Subcutaneous abdominal adipose tissue (tissue), 5 donors: ENCODE data around the gene AGR2.
"Not testable (repeated sequence)": the region's sequence is repeated elsewhere in the genome, so short reads cannot be mapped to it uniquely, and the experiment has no call there.

Experiments
- H3K27ac ChIP-seq: one replicate; pipeline ENCODE4 v1.7.0; 2013; ENCODE audit warnings: low read depth, mild to moderate bottlenecking, inconsistent platforms, low read length, moderate library complexity
- H3K27me3 ChIP-seq, 5 donors: one replicate each; pipeline ENCODE4 v1.7.0; 2013; ENCODE audit warnings: low read length in 5 of 5, inconsistent platforms in 1 of 5; ENCODE audit not compliant: control insufficient read depth in 5 of 5, insufficient read depth in 4 of 5
- H3K36me3 ChIP-seq, 5 donors: one replicate each; pipeline ENCODE4 v1.7.0; 2013; ENCODE audit warnings: low read length in 5 of 5; ENCODE audit not compliant: control insufficient read depth in 5 of 5, insufficient read depth in 5 of 5
- H3K4me1 ChIP-seq, 5 donors: one replicate each; pipeline ENCODE4 v1.7.0; 2013; ENCODE audit warnings: low read length in 5 of 5, mild to moderate bottlenecking in 3 of 5, moderate library complexity in 1 of 5; ENCODE audit not compliant: control insufficient read depth in 5 of 5, insufficient read depth in 5 of 5
- H3K4me3 ChIP-seq, 5 donors: one replicate each; pipeline ENCODE4 v1.7.0; 2013; ENCODE audit warnings: low read length in 5 of 5, low read depth in 1 of 5
- H3K9ac ChIP-seq, 5 donors: one replicate each; pipeline ENCODE4 v1.7.0; 2013; ENCODE audit warnings: low read length in 5 of 5, mild to moderate bottlenecking in 4 of 5, moderate library complexity in 3 of 5
- H3K9me3 ChIP-seq, 5 donors: one replicate each; pipeline ENCODE4 v1.7.0; 2013; ENCODE audit warnings: low read length in 5 of 5; ENCODE audit not compliant: control insufficient read depth in 5 of 5
- donor health status: healthy.
- donor health status: healthy.
- donor health status: healthy.
- donor health status: healthy.
- donor health status: healthy.

Gene AGR2

GRCh38 chr7:16779051-16779450 lies 25.7 kb downstream of the AGR2 start:
- no peak overlapping the region for H3K9ac ChIP-seq
- no peak overlapping the region for H3K4me3 ChIP-seq
- H3K36me3 ChIP-seq: peaks cover 0 to 14% (median 0%) of the 10 kb centered on the region in 5 donors
- H3K9me3 ChIP-seq: no peaks in the 10 kb centered on the region
- H3K27ac ChIP-seq: no peak overlapping the region
- no peaks in the 10 kb centered on the region for H3K4me1 ChIP-seq
- H3K27me3 ChIP-seq: no peaks in the 10 kb centered on the region

GRCh38 chr7:16778476-16778875 lies 26.3 kb downstream of the AGR2 start:
- Histone ChIP-seq H3K9me3 (no peaks in the 10 kb centered on the region), H3K36me3 (peaks cover 0 to 11% (median 0%) of the 10 kb centered on the region in 5 donors), H3K27ac (no peak overlapping the region), H3K4me1 (no peaks in the 10 kb centered on the region), H3K4me3 (no peak overlapping the region), H3K27me3 (no peaks in the 10 kb centered on the region), H3K9ac (no peak overlapping the region)

GRCh38 chr7:16776053-16776452 lies 28.7 kb downstream of the AGR2 start:
- Histone ChIP-seq H3K9me3 (no peaks in the 10 kb centered on the region), H3K27ac (no peak overlapping the region), H3K9ac (no peak overlapping the region), H3K36me3 (no peaks in the 10 kb centered on the region), H3K27me3 (no peaks in the 10 kb centered on the region), H3K4me1 (peaks cover 0 to 9% (median 0%) of the 10 kb centered on the region in 5 donors), H3K4me3 (no peak overlapping the region)

- Histone ChIP-seq H3K4me3 (no peak overlapping the region), H3K27me3 (no peaks in the 10 kb centered on the region), H3K4me1 (peaks cover 0 to 12% (median 0%) of the 10 kb centered on the region in 5 donors), H3K9ac (no peak overlapping the region), H3K27ac (no peak overlapping the region), H3K9me3 (no peaks in the 10 kb centered on the region), H3K36me3 (no peaks in the 10 kb centered on the region)
Measured at GRCh38 chr7:16774986-16775385, 29.8 kb downstream of the AGR2 start.

- Histone ChIP-seq H3K9me3 (no peaks in the 10 kb centered on the region), H3K4me3 (no peak overlapping the region), H3K36me3 (no peaks in the 10 kb centered on the region), H3K4me1 (peaks cover 0 to 12% (median 0%) of the 10 kb centered on the region in 5 donors), H3K27me3 (no peaks in the 10 kb centered on the region), H3K9ac (no peak overlapping the region), H3K27ac (no peak overlapping the region)
Measured at GRCh38 chr7:16774294-16774693, 30.5 kb downstream of the AGR2 start.

GRCh38 chr7:16773884-16774283 lies 30.9 kb downstream of the AGR2 start:
- H3K4me1 ChIP-seq: peaks cover 0 to 12% (median 0%) of the 10 kb centered on the region in 5 donors
- no peak overlapping the region for H3K9ac ChIP-seq
- H3K4me3 ChIP-seq: no peak overlapping the region
- H3K27me3 ChIP-seq: no peaks in the 10 kb centered on the region
- no peaks in the 10 kb centered on the region for H3K36me3 ChIP-seq
- H3K27ac ChIP-seq: no peak overlapping the region
- no peaks in the 10 kb centered on the region for H3K9me3 ChIP-seq

GRCh38 chr7:16773326-16773725 lies 31.5 kb downstream of the AGR2 start:
- H3K9ac ChIP-seq: no peak overlapping the region
- H3K27me3 ChIP-seq: no peaks in the 10 kb centered on the region
- H3K36me3 ChIP-seq: no peaks in the 10 kb centered on the region
- no peak overlapping the region for H3K27ac ChIP-seq
- H3K4me3 ChIP-seq: no peak overlapping the region
- H3K4me1 ChIP-seq: peaks cover 0 to 12% (median 0%) of the 10 kb centered on the region in 5 donors
- peaks cover 0 to 5% (median 0%) of the 10 kb centered on the region in 5 donors for H3K9me3 ChIP-seq

GRCh38 chr7:16770657-16771329 lies 34.0 kb downstream of the AGR2 start:
- Histone ChIP-seq H3K4me3 (no peak overlapping the region), H3K36me3 (no peaks in the 10 kb centered on the region), H3K4me1 (peaks cover 0 to 14% (median 0%) of the 10 kb centered on the region in 5 donors), H3K27me3 (no peaks in the 10 kb centered on the region), H3K9me3 (peaks cover 0 to 5% (median 0%) of the 10 kb centered on the region in 5 donors), H3K27ac (no peak overlapping the region), H3K9ac (no peak overlapping the region)

GRCh38 chr7:16769994-16770393 lies 34.8 kb downstream of the AGR2 start:
- H3K4me1 ChIP-seq: peaks cover 0 to 18% (median 0%) of the 10 kb centered on the region in 5 donors
- not testable (repeated sequence) for H3K27ac ChIP-seq, H3K4me3 ChIP-seq, H3K36me3 ChIP-seq, H3K9ac ChIP-seq, H3K9me3 ChIP-seq, H3K27me3 ChIP-seq

- peak overlapping the region in 1 of 5 donors; percentile 13 for H3K4me3 ChIP-seq
- no peak overlapping the region for H3K9ac ChIP-seq
- H3K9me3 ChIP-seq: peaks cover 0 to 5% (median 0%) of the 10 kb centered on the region in 5 donors
- no peaks in the 10 kb centered on the region for H3K36me3 ChIP-seq
- peaks cover 0 to 25% (median 0%) of the 10 kb centered on the region in 5 donors for H3K4me1 ChIP-seq
- peak overlapping the region; percentile 67 for H3K27ac ChIP-seq
- no peaks in the 10 kb centered on the region for H3K27me3 ChIP-seq
Measured at GRCh38 chr7:16765436-16765859, 39.4 kb downstream of the AGR2 start.
